Activated CD8-positive, alpha-beta T cell treated with anti-CD3 and anti-CD28 coated beads for 36 hours (primary cell): ENCODE results near the gene MEIS1. TPM values are rescaled to one million over a fixed set of nuclear protein-coding genes. Genes with fewer than 3 reads are reported as not detected.

Source experiments
- ATAC-seq: fragments of 200-7000 bp; cut with Tn5 transposase; one replicate; pipeline ENCODE4 v1.10.0; 2021; ENCODE audit warnings: mild to moderate bottlenecking, moderate library complexity
- CTCF ChIA-PET: fragments of 350-600 bp; sonication (Branson Sonifier 250); formaldehyde crosslinking; loops from one replicate; lab custom pipeline; 2021; ENCODE audit warnings: antibody characterized with exemption; lab: Charles Lee
- POLR2A ChIA-PET: fragments of 350-600 bp; sonication (Branson Sonifier 250); formaldehyde crosslinking; loops from one replicate; lab custom pipeline; 2021; ENCODE audit warnings: antibody characterized with exemption; lab: Charles Lee
- DNase-seq: peaks from one replicate; pipeline ENCODE4 v3.0.0-alpha.2; 2020
- H3K27ac Mint-ChIP-seq: one replicate; pipeline ENCODE4 v1.8.0; 2021; ENCODE audit warnings: mild to moderate bottlenecking, mixed read lengths
- H3K27me3 Mint-ChIP-seq: one replicate; pipeline ENCODE4 v1.8.0; 2021; ENCODE audit warnings: mixed read lengths
- H3K36me3 Mint-ChIP-seq: one replicate; pipeline ENCODE4 v1.8.0; 2021; ENCODE audit warnings: low read depth, mixed read lengths
- H3K4me1 Mint-ChIP-seq: one replicate; pipeline ENCODE4 v1.8.0; 2021; ENCODE audit warnings: low read depth, mixed read lengths
- H3K4me3 Mint-ChIP-seq: one replicate; pipeline ENCODE4 v1.8.0; 2021; ENCODE audit warnings: mild to moderate bottlenecking, moderate library complexity, mixed read lengths
- H3K9me3 Mint-ChIP-seq: one replicate; pipeline ENCODE4 v1.8.0; 2021; ENCODE audit warnings: mixed read lengths
- intact Hi-C: fragments of 100-400 bp; cut with micrococcal nuclease; formaldehyde crosslinking; loops from one replicate; pipeline ENCODE4 v1.10.0; 2022
- total RNA-seq, 2 experiments: library from RNA; stranded (reverse); gene quantifications; one replicate each; pipeline ENCODE4 v1.2.3, GENCODE V29; 2021
- TF ChIP-seq, protein P1 (sequence below): fragments of 200-600 bp; IDR thresholded peaks from one replicate; pipeline ENCODE4 v1.8.0; 2022; ENCODE audit warnings: antibody characterized with exemption, mild to moderate bottlenecking

The MEIS1 gene
- total RNA-seq, 2 experiments from 2014 or later = not detected

DNA sequence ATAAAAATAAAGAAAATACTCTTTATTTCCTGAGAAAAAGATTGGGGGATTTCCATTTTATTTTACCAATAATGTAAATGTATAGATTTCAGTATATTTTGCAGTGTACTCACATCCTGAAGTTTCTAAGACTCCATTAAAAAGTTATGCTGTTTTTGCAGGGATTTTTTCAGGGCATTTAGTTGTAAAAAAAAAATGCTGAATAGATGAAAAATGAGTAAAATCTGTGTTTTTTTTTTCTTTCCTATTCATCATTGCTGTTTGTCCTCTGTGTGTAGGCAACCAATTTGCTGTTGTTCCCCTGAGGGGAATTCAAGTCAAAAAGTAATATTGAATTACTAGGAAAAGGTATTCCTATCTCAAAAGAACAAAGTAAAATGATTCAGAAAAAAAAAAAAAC is 66.3 kb downstream of the MEIS1 start:
- ChIA-PET POLR2A (no interaction called here), CTCF (no interaction called here)
- Mint-ChIP-seq H3K27me3 (peaks cover 2% of the 10 kb centered on the region), H3K4me3 (no peak overlapping the region), H3K36me3 (no peaks in the 10 kb centered on the region), H3K27ac (no peak overlapping the region), H3K4me1 (no peaks in the 10 kb centered on the region), H3K9me3 (no peaks in the 10 kb centered on the region)
- TF ChIP-seq, protein P1, sequence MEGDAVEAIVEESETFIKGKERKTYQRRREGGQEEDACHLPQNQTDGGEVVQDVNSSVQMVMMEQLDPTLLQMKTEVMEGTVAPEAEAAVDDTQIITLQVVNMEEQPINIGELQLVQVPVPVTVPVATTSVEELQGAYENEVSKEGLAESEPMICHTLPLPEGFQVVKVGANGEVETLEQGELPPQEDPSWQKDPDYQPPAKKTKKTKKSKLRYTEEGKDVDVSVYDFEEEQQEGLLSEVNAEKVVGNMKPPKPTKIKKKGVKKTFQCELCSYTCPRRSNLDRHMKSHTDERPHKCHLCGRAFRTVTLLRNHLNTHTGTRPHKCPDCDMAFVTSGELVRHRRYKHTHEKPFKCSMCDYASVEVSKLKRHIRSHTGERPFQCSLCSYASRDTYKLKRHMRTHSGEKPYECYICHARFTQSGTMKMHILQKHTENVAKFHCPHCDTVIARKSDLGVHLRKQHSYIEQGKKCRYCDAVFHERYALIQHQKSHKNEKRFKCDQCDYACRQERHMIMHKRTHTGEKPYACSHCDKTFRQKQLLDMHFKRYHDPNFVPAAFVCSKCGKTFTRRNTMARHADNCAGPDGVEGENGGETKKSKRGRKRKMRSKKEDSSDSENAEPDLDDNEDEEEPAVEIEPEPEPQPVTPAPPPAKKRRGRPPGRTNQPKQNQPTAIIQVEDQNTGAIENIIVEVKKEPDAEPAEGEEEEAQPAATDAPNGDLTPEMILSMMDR = no peak
- intact Hi-C loops = no loop called here
- DNase-seq (no peak), ATAC-seq (no peak)

DNA sequence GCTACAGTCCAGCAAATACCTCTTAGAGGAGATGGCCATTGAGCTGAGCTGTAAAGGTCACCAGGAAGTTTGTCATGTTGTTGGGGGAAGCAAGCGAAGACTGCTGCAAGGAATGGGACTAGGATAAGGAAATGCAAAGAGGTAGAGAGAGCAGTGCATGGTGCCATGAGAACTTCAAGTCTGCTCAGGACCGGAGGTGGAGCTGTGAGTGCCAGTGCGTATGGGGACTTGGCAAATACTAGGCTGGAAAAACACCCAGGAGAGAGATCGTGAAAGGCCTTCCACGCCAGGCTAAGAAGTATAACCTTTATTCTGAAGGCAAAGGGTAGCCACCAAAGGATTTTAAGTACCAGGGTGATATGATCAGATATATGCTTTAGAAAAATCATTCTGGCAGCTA is 71.3 kb downstream of the MEIS1 start:
- H3K36me3 Mint-ChIP-seq = no peaks in the 10 kb centered on the region
- H3K4me1 Mint-ChIP-seq = no peaks in the 10 kb centered on the region
- ChIA-PET POLR2A (no interaction called here), CTCF (no interaction called here)
- intact Hi-C loops = no loop called here
- H3K27ac Mint-ChIP-seq = no peak overlapping the region
- ATAC-seq (no peak), DNase-seq (no peak)
- H3K4me3 Mint-ChIP-seq = no peak overlapping the region
- TF ChIP-seq, protein P1 = no peak
- no peaks in the 10 kb centered on the region for H3K9me3 Mint-ChIP-seq
- peaks cover 2% of the 10 kb centered on the region for H3K27me3 Mint-ChIP-seq

DNA sequence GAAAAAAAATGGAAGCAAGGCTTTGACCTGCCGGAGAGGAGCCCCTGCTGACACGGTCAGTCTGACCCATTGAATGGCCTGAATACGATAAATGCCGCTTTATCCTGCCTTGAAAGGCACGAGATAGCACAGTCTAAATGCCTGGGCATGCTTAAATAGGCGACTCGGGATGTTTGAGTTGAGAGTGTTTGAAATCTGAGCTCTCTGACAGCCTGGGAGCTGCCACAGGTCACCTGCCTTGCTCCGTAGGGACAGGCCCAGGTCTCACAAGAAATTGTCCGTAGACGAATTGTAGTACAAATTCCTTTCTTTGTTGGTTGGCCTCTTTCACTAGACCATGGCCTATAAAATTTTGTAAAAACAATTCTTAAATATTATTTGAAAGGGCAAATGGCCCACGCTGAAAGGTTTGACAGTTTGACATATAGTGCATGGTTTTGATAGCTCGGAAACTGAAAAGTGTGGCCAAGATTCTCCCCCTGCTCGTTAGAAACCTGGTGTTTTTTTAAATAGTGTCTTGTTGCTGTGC is 72.8 kb downstream of the MEIS1 start:
- intact Hi-C loops = no loop called here
- no peaks in the 10 kb centered on the region for H3K36me3 Mint-ChIP-seq
- no peaks in the 10 kb centered on the region for H3K9me3 Mint-ChIP-seq
- ATAC-seq (no peak), DNase-seq (no peak)
- H3K4me1 Mint-ChIP-seq = no peaks in the 10 kb centered on the region
- no peaks in the 10 kb centered on the region for H3K27me3 Mint-ChIP-seq
- CTCF ChIA-PET = no interaction called here
- POLR2A ChIA-PET = no interaction called here
- no peak overlapping the region for H3K4me3 Mint-ChIP-seq
- H3K27ac Mint-ChIP-seq = no peak overlapping the region
- TF ChIP-seq, protein P1 = no peak

DNA sequence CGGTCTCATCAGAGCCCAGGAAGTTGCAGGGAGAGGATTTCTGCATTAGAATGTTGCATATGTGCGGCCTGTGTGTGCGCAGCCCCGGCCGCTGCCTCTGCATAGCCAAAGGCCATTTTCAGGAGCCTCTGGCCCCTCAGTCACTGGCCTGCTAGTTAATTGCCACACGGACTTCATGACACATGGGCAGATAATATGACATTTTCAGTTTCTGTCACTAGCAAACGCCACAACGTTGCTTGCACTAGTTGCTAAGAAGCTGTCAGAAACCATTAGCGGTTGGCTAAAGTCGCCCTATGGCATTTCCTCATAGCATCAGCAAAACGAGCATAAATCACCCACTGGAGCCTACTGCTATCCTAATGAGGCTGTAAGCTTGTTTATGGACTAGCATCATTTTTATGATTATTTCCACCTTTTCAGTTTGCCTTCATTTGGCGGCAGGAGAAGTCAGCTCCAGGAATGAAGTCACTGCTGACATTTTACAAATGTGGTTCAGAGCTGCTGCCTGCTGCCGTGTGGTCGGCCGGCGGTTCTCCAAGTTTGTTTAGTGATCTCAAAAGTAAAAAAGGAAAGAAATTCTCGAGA is 73.7 kb downstream of the MEIS1 start:
- Mint-ChIP-seq H3K27me3 (no peaks in the 10 kb centered on the region), H3K9me3 (no peaks in the 10 kb centered on the region), H3K4me1 (no peaks in the 10 kb centered on the region), H3K27ac (no peak overlapping the region), H3K36me3 (no peaks in the 10 kb centered on the region), H3K4me3 (no peak overlapping the region)
- POLR2A ChIA-PET = no interaction called here
- DNase-seq (no peak), ATAC-seq (no peak)
- CTCF ChIA-PET = no interaction called here
- intact Hi-C loops = no loop called here
- TF ChIP-seq, protein P1 = no peak

DNA sequence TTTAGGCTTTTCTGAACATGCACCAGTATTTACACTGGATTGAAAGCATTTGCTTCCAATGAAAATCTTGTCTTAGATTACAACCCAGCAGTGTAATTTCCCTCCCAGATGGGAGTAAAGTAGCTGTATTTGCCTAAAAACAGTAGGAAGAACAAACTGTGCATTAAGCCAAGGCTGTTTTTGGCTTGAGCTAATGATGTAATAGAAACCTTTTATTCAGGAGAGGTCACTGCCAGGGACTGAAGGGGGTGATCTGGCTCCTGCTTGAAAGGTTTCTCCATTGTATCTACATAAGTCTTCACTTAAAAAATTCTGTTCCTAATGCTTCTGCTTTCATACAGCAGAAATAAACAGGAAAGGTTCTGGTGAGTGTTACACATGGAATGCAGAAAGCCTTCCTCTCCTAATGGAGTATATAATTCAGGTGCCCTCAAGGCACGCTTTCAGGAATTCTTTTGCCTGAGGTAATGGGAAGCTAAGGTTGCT is 74.4 kb downstream of the MEIS1 start:
- intact Hi-C loops = no loop called here

More for the DNA sequence above, 74.4 kb downstream of the MEIS1 start:
- TF ChIP-seq, protein P1 = no peak
- Mint-ChIP-seq H3K4me3 (no peak overlapping the region), H3K27ac (no peak overlapping the region), H3K4me1 (no peaks in the 10 kb centered on the region), H3K36me3 (no peaks in the 10 kb centered on the region), H3K27me3 (no peaks in the 10 kb centered on the region), H3K9me3 (no peaks in the 10 kb centered on the region)
- POLR2A ChIA-PET = no interaction called here
- DNase-seq (no peak), ATAC-seq (no peak)
- CTCF ChIA-PET = no interaction called here
